Upper lobe of left lung (tissue), 6 donors: ENCODE data around the gene FKBP8. TPM values are rescaled to one million over a fixed set of nuclear protein-coding genes. Genes with fewer than 3 reads are reported as not detected.

Experiments
- ATAC-seq, 2 donors: fragments of 200-7000 bp; cut with Tn5 transposase; one replicate each; pipeline ENCODE4 v1.9.1; 2022; ENCODE audit warnings: mild to moderate bottlenecking in 2 of 2, moderate library complexity in 2 of 2; ENCODE audit not compliant: low FRiP score in 2 of 2
- DNase-seq, 2 donors: peaks; one replicate each; pipeline ENCODE4 v3.0.0-alpha.2; 2019 to 2020
- H3K27ac ChIP-seq, 4 donors: fragments of 200-600 bp; sonication (generic); one replicate each; pipeline ENCODE4 v1.5.1; 2016 to 2019
- H3K27me3 ChIP-seq, 4 donors: fragments of 200-600 bp; sonication (generic); one replicate each; pipeline ENCODE4 v1.5.1; 2017 to 2019
- H3K36me3 ChIP-seq, 4 donors: fragments of 200-600 bp; sonication (generic); one replicate each; pipeline ENCODE4 v1.5.1; 2016 to 2019
- H3K4me1 ChIP-seq, 4 donors: fragments of 200-600 bp; sonication (generic); one replicate each; pipeline ENCODE4 v1.5.1; 2018 to 2019
- H3K4me3 ChIP-seq, 4 donors: fragments of 200-600 bp; sonication (generic); one replicate each; pipeline ENCODE4 v1.5.1; 2017 to 2019; ENCODE audit warnings: mild to moderate bottlenecking in 2 of 4, moderate library complexity in 1 of 4
- H3K9me3 ChIP-seq, 4 donors: fragments of 200-600 bp; sonication (generic); one replicate each; pipeline ENCODE4 v1.5.1; 2018 to 2019
- EP300 ChIP-seq, 4 donors: sonication (generic); formaldehyde crosslinking; IDR thresholded peaks; one replicate each; pipeline ENCODE4 v1.5.1; 2017; ENCODE audit warnings: antibody characterized with exemption in 4 of 4, control low read depth in 2 of 4
- POLR2A ChIP-seq, 4 donors: fragments of 450-650 bp; IDR thresholded peaks; one replicate each; pipeline ENCODE4 v1.5.1; 2016 to 2017; ENCODE audit warnings: antibody characterized with exemption in 4 of 4, mild to moderate bottlenecking in 2 of 4
- POLR2AphosphoS5 ChIP-seq, 2 donors: sonication (generic); formaldehyde crosslinking; IDR thresholded peaks; one replicate each; pipeline ENCODE4 v1.5.1; 2017; ENCODE audit warnings: antibody characterized with exemption in 2 of 2
- WGBS, 2 donors: methylation state at CpG; one replicate each; pipeline ENCODE4 v1.1.5; 2017 to 2018; 5-methylcytosine and 5-hydroxymethylcytosine counted together
- total RNA-seq, 6 donors: library from RNA; depleted of rRNA in 4 of 6; stranded (reverse); fragments of >200 nt in 4 of 6; gene quantifications; one replicate each; pipeline versions ENCODE4 v1.1.0 to v1.2.1, GENCODE V29; 2016 to 2021
- TF ChIP-seq, protein P1 (sequence below), 6 experiments: fragments of 450-650 bp in 4 of 6; fragments of 200-600 bp in 2 of 6; sonication (generic) in 2 of 6; IDR thresholded peaks; one replicate each; pipeline ENCODE4 v1.5.1; 2016 to 2019; ENCODE audit warnings: antibody characterized with exemption in 6 of 6
- donor health status: DM: no; HTN: no; CAD: no; lungs with moderate emphysema.
- donor health status: DM: no; HTN: yes; CAD: no; lungs with severe emphysema.

The FKBP8 gene
- total RNA-seq, 6 donors from 2014 or later: 242 to 450 (median 284) TPM

DNA sequence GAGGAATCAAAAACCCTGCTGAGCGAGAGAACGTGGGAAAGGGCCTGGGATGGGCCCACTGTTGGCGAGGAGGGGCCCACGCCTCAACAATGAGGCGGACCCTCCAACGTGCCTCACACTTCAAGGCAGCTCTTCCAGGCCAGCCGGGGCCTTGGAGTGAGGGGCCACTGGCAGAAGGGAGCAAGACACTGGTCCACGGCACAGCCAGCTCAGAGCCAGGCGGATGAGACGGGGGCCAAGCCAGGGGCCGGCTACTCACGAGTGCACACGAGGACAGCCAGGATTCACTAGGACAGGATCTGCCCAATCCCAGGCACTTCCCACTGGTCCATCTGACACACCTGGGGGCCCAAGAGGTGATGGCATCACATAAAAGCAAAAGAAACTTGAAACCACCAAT is 42.0 kb downstream of the FKBP8 start:
- Histone ChIP-seq H3K9me3 (no peaks in the 10 kb centered on the region), H3K36me3 (no peaks in the 10 kb centered on the region), H3K27ac (peak overlapping the region in 3 of 4 donors; percentile 60 to 78 (median 77)), H3K4me3 (no peak overlapping the region), H3K27me3 (no peaks in the 10 kb centered on the region), H3K4me1 (peaks cover 90 to 100% (median 96%) of the 10 kb centered on the region in 4 donors)
- no peak for DNase-seq
- WGBS, 2 donors: 82 to 83% methylated on average over 7 to 8 of the region's 13 CpGs
- ATAC-seq: no peak
- no peak for TF ChIP-seq POLR2A (IDR thresholded peaks at IDR 0.05)
- TF ChIP-seq EP300 (IDR thresholded peaks at IDR 0.05): no peak
- TF ChIP-seq POLR2AphosphoS5 (IDR thresholded peaks at IDR 0.05): no peak
- TF ChIP-seq, protein P1, sequence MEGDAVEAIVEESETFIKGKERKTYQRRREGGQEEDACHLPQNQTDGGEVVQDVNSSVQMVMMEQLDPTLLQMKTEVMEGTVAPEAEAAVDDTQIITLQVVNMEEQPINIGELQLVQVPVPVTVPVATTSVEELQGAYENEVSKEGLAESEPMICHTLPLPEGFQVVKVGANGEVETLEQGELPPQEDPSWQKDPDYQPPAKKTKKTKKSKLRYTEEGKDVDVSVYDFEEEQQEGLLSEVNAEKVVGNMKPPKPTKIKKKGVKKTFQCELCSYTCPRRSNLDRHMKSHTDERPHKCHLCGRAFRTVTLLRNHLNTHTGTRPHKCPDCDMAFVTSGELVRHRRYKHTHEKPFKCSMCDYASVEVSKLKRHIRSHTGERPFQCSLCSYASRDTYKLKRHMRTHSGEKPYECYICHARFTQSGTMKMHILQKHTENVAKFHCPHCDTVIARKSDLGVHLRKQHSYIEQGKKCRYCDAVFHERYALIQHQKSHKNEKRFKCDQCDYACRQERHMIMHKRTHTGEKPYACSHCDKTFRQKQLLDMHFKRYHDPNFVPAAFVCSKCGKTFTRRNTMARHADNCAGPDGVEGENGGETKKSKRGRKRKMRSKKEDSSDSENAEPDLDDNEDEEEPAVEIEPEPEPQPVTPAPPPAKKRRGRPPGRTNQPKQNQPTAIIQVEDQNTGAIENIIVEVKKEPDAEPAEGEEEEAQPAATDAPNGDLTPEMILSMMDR (IDR thresholded peaks at IDR 0.05): no peak

DNA sequence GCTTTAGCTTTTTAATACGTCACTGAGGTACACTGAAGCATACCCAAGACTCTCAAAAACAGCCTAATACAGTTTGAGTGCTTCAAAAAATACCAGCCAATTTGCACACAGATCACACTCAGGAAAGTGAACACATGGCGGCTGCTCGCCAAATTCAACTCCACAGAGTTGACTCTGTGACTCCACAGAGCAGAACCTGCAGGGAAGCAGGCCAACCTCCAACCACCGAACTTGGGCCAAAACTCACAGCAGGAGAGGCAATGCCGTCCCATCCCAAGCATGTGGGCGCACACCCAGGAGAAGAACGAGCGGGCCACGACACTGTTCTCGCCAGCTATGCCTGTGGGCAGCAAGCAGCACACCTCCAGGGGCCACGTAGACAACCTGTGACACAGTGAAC is 42.6 kb downstream of the FKBP8 start:
- DNase-seq: no peak
- 72 to 73% methylated on average over 5 to 8 of the region's 11 CpGs for WGBS, 2 donors

DNA sequence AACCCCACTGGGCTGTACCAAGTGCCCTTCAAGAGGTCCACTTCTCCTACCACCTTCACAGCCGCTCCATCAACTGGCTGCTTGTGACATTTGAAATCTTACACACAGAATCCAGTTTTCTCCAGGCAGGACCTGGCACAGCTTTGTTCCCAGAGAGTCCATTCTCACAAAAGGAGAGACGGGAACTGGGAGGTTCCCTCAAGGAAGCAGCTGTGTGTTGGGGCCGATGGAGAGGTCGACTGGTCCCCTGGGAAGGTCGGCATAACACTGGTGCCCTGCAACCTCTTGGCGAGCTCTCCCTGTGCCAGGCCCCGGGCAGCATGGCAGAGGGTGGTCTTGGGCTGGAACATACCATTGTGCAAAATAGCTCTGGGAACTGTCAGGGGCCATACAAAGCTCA is 43.0 kb downstream of the FKBP8 start:
- Histone ChIP-seq H3K27ac (peak overlapping the region in 3 of 4 donors; percentile 60 to 78 (median 77)), H3K27me3 (no peaks in the 10 kb centered on the region), H3K4me1 (peaks cover 90 to 100% (median 96%) of the 10 kb centered on the region in 4 donors), H3K4me3 (no peak overlapping the region), H3K9me3 (no peaks in the 10 kb centered on the region), H3K36me3 (no peaks in the 10 kb centered on the region)
- no peak for ATAC-seq
- WGBS, 2 donors: 60% methylated on average over 2 to 7 of the region's 7 CpGs
- DNase-seq: no peak
- TF ChIP-seq, protein P1 (IDR thresholded peaks at IDR 0.05): no peak
- TF ChIP-seq EP300 (IDR thresholded peaks at IDR 0.05): peak in 1 of 4 donors; percentile 49

More for the DNA sequence above, 42.6 kb downstream of the FKBP8 start:
- Histone ChIP-seq H3K27ac (peak overlapping the region in 3 of 4 donors; percentile 60 to 78 (median 77)), H3K27me3 (no peaks in the 10 kb centered on the region), H3K36me3 (no peaks in the 10 kb centered on the region), H3K4me3 (no peak overlapping the region), H3K9me3 (no peaks in the 10 kb centered on the region), H3K4me1 (peaks cover 90 to 100% (median 96%) of the 10 kb centered on the region in 4 donors)
- TF ChIP-seq POLR2A (IDR thresholded peaks at IDR 0.05): no peak
- TF ChIP-seq EP300 (IDR thresholded peaks at IDR 0.05): no peak
- TF ChIP-seq, protein P1 (IDR thresholded peaks at IDR 0.05): no peak
- TF ChIP-seq POLR2AphosphoS5 (IDR thresholded peaks at IDR 0.05): no peak
- ATAC-seq: no peak

DNA sequence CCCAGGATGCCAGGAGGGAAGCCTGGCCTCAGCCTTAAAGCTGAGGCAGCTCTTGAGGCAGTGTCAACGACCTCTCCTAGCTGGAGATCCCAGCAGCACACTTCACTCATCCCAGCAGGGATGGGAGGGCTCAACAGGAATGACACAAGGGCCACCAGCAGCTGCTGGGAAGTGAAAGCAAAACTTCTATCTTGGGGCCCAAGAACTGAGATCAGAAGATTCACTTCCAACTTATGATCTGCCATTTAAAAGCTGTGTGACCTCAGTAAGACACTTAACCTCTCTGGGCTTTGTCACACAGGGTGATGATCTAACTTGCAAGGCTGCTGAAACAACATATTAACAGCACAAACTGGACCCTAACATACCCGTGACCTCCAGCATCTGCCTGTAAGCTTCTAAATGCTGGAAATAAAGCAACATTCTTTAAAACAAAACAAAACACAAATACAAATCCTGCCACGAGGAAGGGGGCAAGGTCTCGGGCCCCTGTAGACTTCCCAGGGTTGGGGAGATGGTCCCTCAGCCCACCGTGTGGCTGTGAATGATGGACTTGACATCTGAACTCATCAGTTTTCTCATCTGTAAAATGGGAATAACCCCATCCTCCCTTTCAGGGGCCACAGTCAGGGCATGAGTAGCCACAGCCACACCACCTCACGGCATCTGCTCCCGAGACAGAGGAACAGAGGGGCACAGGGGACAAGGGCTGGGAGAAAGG is 44.2 kb downstream of the FKBP8 start:
- 75 to 78% methylated on average over 7 of the region's 7 CpGs for WGBS, 2 donors
- H3K9me3 ChIP-seq: no peaks in the 10 kb centered on the region
- TF ChIP-seq POLR2A (IDR thresholded peaks at IDR 0.05) (no peak), POLR2AphosphoS5 (IDR thresholded peaks at IDR 0.05) (peak in 1 of 2 donors; percentile 35)
- no peaks in the 10 kb centered on the region for H3K36me3 ChIP-seq
- H3K4me1 ChIP-seq: peaks cover 90 to 100% (median 95%) of the 10 kb centered on the region in 4 donors
- H3K27me3 ChIP-seq: no peaks in the 10 kb centered on the region
- ATAC-seq (no peak), DNase-seq (peak in 1 of 2 donors; percentile 44)
- peak overlapping the region in 3 of 4 donors; percentile 0 to 60 (median 32) for H3K27ac ChIP-seq
- H3K4me3 ChIP-seq: no peak overlapping the region

DNA sequence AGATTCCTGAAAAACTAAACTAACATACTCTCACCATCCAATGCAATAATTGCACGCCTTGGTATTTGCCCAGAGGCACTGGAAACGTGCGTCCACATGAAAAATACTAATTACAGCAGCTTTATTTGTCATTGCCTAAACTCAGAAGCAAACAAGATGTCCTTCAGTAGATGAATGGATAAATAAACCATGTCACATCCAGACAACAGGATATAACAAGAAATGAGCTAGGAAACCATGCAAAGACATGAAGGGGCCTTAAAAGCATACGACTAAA is 46.5 kb downstream of the FKBP8 start:
- H3K9me3 ChIP-seq: no peaks in the 10 kb centered on the region
- TF ChIP-seq EP300 (IDR thresholded peaks at IDR 0.05) (no peak), POLR2AphosphoS5 (IDR thresholded peaks at IDR 0.05) (no peak), POLR2A (IDR thresholded peaks at IDR 0.05) (no peak)
- TF ChIP-seq, protein P1 (IDR thresholded peaks at IDR 0.05): no peak
- ATAC-seq (no peak), DNase-seq (no peak)
- no peak overlapping the region for H3K4me3 ChIP-seq
- peaks cover 85 to 98% (median 91%) of the 10 kb centered on the region in 4 donors for H3K4me1 ChIP-seq
- no peaks in the 10 kb centered on the region for H3K27me3 ChIP-seq
- H3K36me3 ChIP-seq: peaks cover 0 to 1% (median 0%) of the 10 kb centered on the region in 4 donors
- 57 to 67% methylated on average over 4 of the region's 4 CpGs for WGBS, 2 donors
- H3K27ac ChIP-seq: peak overlapping the region in 2 of 4 donors; percentile 67 to 77
